MM.1S (cell line): Measurements from ENCODE around the gene PRKCB.

Experiments
- EZH2 ChIP-seq: fragments of 300-600 bp; sonication (generic); optimal IDR thresholded peaks from 2 replicates; pipeline ENCODE3; 2017; ENCODE audit warnings: low read depth, mild to moderate bottlenecking, antibody characterized with exemption, low read length, mixed read lengths
- EZH2phosphoT487 ChIP-seq: fragments of 300-600 bp; sonication (generic); IDR thresholded peaks from 2 replicates; pipeline ENCODE4 v1.6.1; 2018; ENCODE audit warnings: antibody characterized with exemption, low read length
- TF ChIP-seq, protein P1 (sequence below): fragments of 300-600 bp; sonication (generic); IDR thresholded peaks from 2 replicates; pipeline ENCODE4 v1.5.1; 2016; ENCODE audit warnings: antibody characterized with exemption, low read length, mixed read lengths

DNA sequence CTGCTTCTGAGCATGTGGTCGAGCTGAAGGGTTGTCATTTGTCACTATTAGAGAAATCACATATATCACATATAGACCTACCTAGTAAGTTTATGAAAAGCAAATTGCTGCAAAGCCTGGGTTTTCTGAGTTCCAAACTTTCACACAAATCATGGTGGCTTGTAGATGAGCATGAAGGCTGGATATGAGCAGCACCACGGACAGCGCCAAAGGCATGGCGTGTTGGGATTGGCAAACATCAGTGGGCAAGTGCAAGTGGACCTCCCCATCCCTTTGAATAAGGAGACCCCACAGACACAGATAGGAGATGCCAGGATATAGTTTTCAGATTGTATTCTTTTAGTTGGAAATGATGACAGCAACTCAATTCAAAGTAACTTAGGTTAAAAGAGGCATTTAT lies 342.7 kb downstream of the PRKCB start:
- TF ChIP-seq EZH2 (no peak), EZH2phosphoT487 (no peak)
- TF ChIP-seq, protein P1, sequence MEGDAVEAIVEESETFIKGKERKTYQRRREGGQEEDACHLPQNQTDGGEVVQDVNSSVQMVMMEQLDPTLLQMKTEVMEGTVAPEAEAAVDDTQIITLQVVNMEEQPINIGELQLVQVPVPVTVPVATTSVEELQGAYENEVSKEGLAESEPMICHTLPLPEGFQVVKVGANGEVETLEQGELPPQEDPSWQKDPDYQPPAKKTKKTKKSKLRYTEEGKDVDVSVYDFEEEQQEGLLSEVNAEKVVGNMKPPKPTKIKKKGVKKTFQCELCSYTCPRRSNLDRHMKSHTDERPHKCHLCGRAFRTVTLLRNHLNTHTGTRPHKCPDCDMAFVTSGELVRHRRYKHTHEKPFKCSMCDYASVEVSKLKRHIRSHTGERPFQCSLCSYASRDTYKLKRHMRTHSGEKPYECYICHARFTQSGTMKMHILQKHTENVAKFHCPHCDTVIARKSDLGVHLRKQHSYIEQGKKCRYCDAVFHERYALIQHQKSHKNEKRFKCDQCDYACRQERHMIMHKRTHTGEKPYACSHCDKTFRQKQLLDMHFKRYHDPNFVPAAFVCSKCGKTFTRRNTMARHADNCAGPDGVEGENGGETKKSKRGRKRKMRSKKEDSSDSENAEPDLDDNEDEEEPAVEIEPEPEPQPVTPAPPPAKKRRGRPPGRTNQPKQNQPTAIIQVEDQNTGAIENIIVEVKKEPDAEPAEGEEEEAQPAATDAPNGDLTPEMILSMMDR: no peak
